ENCODE results near the gene PDE6G.

PDE6G gene

GRCh38 chr17:81662002-81662401 lies 5.7 kb upstream of the PDE6G start:
- DNase-seq (ENCODE audit: low read depth, low spot score) = no peak

- DNase-seq (ENCODE audit: low read depth, low spot score) = no peak
Measured at GRCh38 chr17:81660441-81660840, 4.1 kb upstream of the PDE6G start.

- DNase-seq (ENCODE audit: low read depth, low spot score) = no peak
Measured at GRCh38 chr17:81659038-81659437, 2.7 kb upstream of the PDE6G start.

GRCh38 chr17:81656835-81657234 lies 493 bp upstream of the PDE6G start:
- DNase-seq (ENCODE audit: low read depth, low spot score) = no peak

- DNase-seq (ENCODE audit: low read depth, low spot score) = no peak
Measured at GRCh38 chr17:81655378-81656117, 794 bp downstream of the PDE6G start.

GRCh38 chr17:81652906-81653771 lies 3.2 kb downstream of the PDE6G start:
- DNase-seq (ENCODE audit: low read depth, low spot score) = no peak

GRCh38 chr17:81651692-81652091 lies 4.7 kb downstream of the PDE6G start:
- DNase-seq (ENCODE audit: low read depth, low spot score) = no peak

GRCh38 chr17:81650951-81651350 lies 5.4 kb downstream of the PDE6G start:
- no peak for DNase-seq (ENCODE audit: low read depth, low spot score)

- DNase-seq (ENCODE audit: low read depth, low spot score) = no peak
Measured at GRCh38 chr17:81648707-81649085, 7.6 kb downstream of the PDE6G start.

- DNase-seq (ENCODE audit: low read depth, low spot score) = no peak
Measured at GRCh38 chr17:81648013-81648706, 8.2 kb downstream of the PDE6G start.

GRCh38 chr17:81647640-81648012 lies 8.7 kb downstream of the PDE6G start:
- no peak for DNase-seq (ENCODE audit: low read depth, low spot score)

- no peak for DNase-seq (ENCODE audit: low read depth, low spot score)
Measured at GRCh38 chr17:81646869-81647600, 9.3 kb downstream of the PDE6G start.

GRCh38 chr17:81644976-81645952 lies 11.1 kb downstream of the PDE6G start:
- no peak for DNase-seq (ENCODE audit: low read depth, low spot score)

- no peak for DNase-seq (ENCODE audit: low read depth, low spot score)
Measured at GRCh38 chr17:81644496-81644895, 11.8 kb downstream of the PDE6G start.

GRCh38 chr17:81641825-81642489 lies 14.4 kb downstream of the PDE6G start:
- DNase-seq (ENCODE audit: low read depth, low spot score) = no peak

- no peak for DNase-seq (ENCODE audit: low read depth, low spot score)
Measured at GRCh38 chr17:81640011-81640410, 16.3 kb downstream of the PDE6G start.

- DNase-seq (ENCODE audit: low read depth, low spot score) = no peak
Measured at GRCh38 chr17:81638683-81639082, 17.7 kb downstream of the PDE6G start.

- peak; percentile 70 for DNase-seq (ENCODE audit: low read depth, low spot score)
Measured at GRCh38 chr17:81636505-81637288, 19.6 kb downstream of the PDE6G start, which contains the start of the genes NPLOC4 and TSPAN10. Gene NPLOC4, minus strand, starts transcription at chr17:81637112. Its CDS starts 182 bp downstream, at chr17:81636930. Gene TSPAN10, plus strand, starts transcription at chr17:81637196. Its CDS starts 5,217 bp downstream, at chr17:81642413.

GRCh38 chr17:81635973-81636504 lies 20.3 kb downstream of the PDE6G start:
- DNase-seq (ENCODE audit: low read depth, low spot score) = no peak

All from activated CD4-positive, CD25-positive, alpha-beta regulatory T cell treated with anti-CD3 and anti-CD28 coated beads, Interleukin-2, amount 50 U/mL, for 16 hours (primary cell).